GM18868 (cell line): ENCODE measurements around the gene MTNR1A.

Experiments
- ATAC-seq: cut with Tn5 transposase; IDR thresholded peaks from one replicate; pipeline ENCODE4 v1.9.1; 2021; ENCODE audit warnings: mild to moderate bottlenecking, moderate library complexity; ENCODE audit not compliant: unreplicated experiment

The MTNR1A gene

DNA sequence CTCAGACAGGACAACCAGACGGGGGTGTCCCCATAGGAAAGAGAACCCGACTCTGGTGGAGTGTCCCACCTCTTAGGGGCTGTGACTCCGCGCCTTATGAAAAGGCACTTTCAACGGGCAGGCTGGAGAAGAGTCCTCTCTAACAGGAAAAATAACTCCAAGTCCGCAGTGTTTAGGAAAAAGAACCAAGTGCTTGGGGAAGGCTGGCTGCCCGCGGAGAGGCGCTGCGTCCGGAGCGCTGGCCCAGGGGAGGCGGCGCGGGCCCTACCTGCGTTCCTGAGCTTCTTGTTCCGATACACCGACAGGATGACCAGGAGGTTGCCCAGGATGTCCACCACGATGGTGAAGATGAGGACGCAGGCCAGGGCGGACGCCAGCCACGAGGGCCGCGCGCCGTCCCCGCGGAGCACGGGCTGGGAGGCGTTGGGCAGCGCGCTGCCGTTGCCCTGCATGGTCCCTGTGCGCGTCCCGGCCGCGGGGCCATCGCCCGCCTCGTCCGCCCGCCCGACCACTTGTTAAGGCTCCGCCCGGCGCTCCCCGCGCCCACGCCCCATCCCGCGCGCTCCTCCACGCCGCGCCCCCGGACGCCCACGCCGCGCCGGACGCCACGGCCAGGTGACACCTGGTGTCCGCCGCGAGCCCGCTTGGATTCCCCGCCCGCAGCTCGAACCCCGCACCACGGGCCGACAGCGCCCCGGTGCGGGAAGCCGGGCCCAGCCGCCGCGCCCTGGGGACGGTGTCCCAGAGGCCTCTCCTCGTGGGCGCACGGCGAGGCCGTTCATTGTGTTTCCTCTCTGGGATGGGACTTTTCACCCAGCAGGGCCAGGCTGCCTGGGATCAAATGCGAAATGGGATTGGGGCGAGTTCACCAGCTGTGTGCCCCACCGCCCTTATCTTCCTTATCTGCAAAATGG lies at the start of gene MTNR1A:
TSS of gene MTNR1A (minus strand) at position 654 of the 914 bp plus-strand sequence. CDS start at position 452, 202 bp downstream.
- ATAC-seq, result no peak

DNA sequence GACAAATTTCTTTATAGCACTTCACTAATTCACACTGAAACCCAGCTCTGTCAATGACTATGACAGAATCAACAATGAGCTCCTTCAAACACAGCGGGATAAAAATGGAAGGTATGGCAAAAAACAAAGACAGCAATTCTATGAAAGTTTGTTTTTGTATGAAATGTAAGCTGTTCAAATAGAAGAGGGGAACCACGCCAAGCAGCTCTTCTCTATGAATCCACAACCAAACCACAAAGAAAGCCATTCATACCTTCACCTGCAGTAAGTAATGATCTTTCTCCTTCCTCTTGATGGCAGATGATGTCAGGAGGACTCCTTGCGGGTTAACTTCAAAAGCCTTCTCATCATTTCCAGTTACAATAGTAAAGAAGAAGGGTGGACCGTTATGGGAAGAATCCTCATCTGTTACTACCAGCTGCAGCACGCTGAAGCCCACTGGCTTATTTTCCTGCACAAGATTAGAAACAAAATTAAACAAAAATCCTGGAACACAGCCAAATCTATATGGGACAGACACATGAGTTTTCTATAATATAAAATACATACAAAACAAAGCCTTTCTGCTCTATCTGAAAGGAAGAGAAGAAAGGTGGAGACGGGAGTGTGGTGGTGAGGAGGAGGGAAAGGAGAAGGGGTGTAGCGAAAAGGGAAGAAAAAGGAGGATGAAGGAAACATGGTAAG lies 48.9 kb upstream of the MTNR1A start:
- ATAC-seq, result no peak

DNA sequence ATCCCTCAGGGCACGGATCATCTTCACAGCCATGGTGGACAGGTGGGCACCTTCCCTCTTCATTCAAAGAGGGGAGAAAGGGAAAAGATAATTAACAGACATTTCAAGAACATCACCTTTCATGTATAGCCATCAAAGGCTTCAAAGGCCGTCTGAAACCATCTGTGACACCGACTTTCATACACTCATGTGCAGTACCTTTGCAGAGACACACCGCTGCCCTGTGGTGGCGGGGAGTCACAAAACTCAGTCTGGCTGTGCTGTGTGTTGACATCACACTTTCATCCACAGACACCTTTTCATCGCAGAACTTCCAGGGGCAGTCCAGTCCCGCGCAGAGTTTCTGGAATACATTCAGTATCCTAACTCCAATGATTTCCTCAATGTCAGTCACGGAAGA lies 47.6 kb upstream of the MTNR1A start:
- ATAC-seq, result no peak

DNA sequence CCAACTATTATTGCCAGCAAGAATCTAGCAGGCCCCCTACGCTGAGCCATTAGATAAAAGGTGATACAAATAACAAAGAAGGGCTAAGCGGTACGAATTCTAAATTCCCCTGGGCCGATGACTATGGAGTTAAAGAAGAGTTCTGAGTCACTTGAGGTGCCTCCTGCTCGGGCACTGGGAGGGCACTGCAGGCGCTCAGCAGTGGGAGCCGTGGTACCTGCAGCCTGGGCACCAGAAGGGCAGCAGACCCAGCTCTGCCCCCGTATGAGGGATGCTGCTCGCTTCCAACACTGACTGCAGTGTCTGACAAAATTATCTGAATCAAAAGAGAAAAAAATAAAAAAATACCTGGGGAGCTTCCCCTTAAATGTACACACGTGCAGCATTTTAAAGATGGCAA lies 44.1 kb upstream of the MTNR1A start:
- ATAC-seq, result no peak

DNA sequence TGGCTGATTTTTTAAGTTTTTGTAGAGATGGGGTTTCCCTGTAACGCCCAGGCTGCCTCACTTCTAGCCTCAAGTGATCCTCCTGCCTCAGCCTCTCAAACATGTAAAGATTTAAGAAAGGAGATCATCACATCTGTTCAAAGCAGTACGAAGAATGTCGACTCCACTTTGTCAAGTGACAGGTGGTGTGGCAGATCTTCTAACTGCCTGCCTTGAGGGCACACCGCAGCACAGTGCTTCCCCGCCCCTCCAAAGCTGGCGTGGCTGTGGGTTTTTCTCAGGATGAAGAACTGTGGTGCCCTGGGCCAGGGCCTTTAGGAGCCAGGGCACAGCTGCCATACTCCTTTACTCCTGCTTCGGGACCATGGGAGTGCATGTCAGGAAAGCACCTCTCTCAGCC lies 43.3 kb upstream of the MTNR1A start:
- no peak for ATAC-seq

DNA sequence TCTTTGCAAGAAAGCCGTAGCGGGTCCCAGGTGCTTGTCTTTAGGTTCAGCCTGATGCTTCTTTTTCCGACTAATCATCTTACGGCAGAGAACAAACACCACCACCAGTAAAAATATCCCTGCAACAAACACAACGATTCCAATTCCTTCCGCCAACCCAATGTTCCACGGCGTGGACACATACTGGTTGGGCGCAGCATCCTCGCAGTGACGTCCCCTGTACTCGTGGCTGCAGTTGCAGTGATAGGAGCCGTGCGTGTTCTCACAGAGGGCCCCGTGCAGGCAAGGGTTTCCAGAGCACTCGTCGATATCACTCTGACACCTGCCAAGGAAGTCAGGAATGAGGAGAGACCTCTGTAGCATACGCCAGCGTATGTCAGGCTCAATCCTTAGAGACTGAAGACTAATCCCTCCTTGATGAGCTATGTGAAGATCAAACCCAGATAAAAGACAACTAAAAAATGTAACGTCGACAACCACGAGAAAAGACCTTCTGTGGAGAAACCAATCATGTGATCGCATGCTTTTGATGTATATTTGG lies 41.6 kb upstream of the MTNR1A start:
- ATAC-seq, result no peak

DNA sequence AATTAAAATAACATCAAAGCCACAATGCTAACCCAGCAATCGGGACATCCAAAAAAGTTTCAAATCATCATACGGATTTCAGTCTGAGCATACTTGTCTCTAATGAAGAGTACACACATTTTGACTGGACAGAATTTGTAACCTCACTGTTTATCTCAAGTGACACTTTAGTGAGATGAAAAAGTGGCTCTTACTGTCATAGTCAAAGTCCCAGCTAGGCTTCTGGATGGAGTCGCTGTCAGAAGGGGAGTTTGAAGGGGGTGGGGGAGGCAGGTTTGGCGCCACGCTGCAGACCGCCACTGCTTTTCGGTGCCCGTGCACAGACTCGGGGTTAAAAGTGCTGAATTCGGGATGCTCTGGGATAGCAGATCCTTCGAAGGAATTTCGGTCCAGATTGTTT lies 41.0 kb upstream of the MTNR1A start:
- no peak for ATAC-seq

DNA sequence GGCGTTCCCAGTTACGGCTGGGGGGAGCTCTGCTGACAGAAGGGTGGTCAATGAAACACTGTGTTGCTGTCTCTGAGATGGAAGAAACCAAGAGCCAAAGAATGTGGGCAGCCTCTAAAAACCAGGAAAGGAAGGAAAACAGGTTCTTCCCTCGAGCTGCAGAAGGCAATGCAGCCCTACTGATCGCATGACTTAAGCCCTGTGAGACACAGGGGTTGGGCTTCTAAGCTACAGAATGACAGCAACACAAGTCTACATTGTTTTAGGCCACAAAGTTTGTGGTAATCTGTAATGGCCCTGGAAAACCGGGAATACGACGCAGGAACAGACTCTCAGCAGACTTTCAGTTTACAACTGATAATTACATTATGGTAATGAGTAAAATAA lies 38.2 kb upstream of the MTNR1A start:
- ATAC-seq, result no peak

DNA sequence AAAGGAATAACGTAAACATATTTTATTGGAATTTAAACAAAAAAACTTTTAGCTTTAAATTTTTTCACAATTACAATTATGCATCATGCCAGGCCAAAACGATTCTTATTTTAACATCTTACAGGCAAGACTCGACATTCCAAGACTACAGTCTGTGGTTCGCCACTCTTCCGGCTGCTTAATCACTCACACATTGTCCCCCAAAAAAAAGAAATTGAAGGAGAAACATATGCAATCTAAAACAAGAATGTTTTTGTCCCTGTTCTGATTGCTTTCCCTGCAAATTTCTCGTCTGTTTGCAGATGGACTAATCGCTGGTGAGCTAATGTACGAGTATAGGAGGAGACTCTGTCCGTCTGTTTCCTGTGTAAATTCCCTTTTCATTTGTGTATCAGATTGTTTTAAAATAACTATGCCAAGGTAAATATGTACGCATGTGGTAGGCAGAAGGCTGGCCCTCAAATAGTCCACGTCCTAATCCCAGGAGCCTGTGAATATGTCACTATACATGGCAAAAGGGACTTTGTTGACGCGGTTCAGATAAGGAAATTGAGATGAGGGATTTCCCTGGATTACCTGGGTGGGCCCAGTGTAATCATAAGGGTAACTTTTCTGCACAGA lies 37.7 kb upstream of the MTNR1A start:
- ATAC-seq, result no peak

DNA sequence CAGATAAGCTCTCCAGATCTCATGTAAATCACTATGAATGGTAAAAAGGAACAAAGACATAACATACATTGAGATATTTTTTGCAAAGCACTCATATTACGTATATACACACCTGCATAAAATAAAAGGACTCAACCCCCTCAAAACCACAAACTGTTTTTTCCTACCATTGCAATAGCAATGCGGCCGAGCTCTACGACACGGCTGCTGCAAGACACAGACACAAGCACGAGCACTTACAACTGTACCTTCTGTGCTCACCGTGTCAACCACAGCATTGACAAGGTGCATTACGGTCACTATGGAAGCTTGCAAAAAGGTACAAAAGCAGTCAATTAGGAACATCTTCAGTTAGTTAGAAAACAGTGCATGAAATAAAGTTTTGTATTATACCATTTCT lies 37.1 kb upstream of the MTNR1A start:
- ATAC-seq, result no peak

DNA sequence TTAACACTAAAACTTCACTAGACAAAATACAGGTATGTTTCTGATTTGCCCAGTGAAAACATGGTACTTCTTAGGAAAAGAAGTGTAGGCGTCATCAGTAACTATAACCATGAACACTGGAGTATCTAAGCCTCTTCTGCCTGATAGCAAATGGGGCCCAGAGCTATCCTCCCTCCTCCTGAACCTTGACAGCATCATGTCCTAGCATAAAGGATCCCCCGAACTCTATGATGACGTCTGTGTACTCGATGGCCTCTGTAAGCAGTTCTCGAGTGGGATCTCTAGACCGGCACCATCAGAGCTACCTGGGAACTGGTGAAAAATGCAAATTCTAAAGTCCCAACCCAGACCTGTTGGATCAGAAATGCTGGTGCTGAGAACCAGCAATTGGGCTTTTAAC lies 36.3 kb upstream of the MTNR1A start:
- ATAC-seq, result no peak

DNA sequence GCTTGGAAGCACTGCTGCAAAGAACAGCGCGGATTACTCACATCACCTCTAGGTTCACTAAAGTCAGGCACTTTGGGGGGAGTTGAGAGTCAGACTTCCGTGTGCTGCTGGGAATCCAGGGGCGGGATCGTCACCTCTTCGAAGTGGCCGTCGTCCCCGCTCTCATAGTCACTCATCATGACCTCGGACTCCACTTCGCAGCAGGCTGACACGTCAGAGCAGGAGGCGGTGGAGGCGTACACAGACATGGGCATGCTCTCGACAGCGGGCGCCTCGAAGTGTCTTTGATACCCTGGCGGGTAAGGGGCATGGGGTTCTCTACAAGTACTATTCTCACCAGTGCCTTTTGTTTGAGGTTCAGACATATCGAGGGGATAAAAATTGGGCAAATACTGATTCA lies 33.1 kb upstream of the MTNR1A start:
- ATAC-seq, result no peak

DNA sequence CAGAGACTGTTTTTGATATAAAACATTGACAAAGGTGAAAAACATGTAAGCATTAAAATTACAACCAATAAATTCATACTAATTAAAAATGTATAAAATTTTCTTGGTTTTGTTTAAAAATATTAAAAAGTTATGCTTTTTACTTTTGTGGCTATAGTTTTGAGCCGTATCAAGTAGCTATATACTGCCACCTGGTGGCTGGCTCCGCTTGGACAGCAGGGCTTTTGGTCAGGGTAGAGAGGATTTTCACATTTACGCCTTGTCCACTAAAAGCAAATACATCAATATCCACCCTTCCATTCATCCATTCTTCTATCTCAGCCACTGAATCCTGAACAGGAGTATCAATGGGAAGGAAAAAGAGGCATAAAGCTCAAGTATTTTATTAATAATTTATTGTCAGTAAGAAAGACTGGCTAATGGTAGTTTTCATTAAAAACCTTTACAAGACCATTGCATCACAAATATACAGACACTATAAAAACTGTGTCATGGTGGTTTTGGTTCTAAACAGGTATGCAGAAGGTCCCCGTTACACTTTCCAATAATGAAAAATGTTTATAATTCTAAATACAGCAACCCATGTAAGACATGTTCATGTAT lies 32.1 kb upstream of the MTNR1A start:
- ATAC-seq, result peak; percentile 77

DNA sequence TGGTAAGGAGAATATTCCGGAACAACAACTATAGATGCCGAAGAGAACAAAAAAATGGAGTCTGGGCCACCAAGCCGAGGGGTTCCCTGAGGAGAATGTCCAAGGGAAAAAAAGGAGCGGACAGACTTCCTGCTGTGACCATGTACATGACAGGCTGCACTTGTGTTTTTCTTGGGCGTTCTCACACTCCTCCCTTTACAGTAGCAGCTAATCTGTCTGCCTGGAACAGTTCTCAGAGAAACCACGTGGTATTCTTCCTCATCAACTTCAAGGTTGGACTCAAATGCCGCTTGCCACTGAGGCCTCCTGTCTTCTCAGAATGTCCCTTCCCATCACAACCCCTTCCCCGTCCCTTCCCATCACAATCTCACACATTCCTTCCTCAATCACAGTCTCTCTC lies 30.8 kb upstream of the MTNR1A start:
- ATAC-seq, result no peak

DNA sequence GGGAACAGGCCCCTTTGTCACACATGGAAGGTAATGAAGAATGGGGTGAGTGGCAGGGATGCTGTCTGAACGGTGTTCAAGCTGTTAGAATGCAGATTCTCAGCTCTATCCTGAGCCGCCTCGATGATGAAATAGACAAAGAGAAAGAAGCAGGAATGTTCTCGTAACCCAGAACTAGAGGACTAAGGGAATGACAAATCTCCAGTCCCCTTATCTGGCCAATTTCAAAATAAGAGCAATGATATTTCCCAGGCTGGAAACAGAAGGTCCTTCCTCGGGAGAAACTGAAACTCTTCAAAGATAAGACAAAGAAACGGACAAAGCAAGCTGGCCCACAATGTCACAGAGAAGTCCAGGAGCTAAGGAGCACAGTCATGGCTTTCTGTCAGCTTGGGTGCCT lies 29.5 kb upstream of the MTNR1A start:
- no peak for ATAC-seq

DNA sequence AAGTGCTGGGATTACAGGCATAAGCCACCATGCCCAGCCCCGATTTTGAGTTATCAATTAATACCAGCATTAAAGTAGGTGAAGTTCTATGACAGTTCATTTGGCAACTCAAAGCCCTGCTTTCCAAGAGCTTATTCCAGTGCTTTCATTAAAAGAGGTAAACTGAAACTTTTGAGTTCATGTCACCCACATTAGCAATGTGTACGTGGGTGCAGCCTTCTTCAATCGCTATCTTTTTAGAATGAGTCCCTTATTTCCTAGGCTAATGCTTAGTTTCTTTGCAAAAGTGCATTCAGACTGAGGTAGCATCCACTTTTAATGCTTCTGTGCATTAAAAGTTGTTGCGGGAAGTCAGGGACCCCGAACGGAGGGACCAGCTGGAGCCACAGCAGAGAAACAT lies 26.1 kb upstream of the MTNR1A start:
- no peak for ATAC-seq

DNA sequence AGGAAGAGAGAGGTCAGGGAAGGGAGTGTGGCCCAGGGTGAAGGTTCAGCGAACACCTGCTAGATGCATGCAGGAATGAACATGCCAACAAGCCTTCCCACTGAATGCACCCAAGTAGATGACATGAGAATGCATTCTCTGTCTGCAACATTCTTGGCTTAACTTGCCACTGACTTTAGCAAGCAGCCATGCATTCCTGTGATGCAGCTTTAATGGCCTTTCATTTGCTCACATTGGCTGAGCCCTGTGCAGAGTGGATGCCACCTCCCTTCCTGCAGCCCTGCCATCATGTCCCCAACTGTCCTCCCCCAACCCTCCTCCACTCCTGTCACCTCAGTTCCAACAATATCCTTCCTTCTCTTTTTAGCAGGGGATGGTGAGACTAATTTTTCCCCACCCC lies 25.3 kb upstream of the MTNR1A start:
- ATAC-seq, result no peak

DNA sequence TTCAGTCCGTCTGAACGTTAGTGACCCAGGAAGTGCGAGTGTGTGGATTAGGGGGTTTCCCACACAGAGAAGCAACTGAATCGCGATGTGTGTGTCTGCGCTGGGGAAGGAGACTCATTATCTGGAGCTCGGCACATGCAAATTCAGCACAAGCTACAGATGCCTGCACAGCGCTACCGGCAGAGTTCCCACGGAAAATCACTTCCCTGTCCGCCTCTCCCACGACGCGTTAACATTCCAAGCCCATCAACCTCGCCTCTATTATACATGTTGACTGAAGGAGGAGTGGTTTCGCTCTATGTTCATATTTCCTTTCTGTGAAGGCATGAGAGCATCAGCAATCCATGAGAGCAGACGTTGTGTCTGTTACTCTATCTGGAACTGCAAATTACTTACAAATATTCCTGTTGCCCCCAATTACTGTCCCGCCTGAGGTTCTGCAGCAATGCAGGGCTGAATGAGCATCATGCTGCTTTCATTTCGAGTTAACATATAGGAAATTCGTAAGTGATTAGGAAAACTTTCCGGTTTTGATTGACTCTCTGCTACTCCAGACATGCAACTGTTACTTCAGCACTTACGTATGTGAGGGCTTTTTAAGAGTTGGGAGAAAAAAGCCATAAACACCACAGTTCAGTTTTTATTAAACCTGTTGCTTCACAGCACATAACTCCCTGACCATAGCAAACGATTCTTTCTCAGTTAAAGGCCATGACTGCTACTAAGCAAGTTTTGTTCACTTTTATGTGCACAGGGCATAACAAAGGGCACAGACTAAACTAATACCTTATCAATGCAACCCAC lies 15.0 kb upstream of the MTNR1A start:
- no peak for ATAC-seq

DNA sequence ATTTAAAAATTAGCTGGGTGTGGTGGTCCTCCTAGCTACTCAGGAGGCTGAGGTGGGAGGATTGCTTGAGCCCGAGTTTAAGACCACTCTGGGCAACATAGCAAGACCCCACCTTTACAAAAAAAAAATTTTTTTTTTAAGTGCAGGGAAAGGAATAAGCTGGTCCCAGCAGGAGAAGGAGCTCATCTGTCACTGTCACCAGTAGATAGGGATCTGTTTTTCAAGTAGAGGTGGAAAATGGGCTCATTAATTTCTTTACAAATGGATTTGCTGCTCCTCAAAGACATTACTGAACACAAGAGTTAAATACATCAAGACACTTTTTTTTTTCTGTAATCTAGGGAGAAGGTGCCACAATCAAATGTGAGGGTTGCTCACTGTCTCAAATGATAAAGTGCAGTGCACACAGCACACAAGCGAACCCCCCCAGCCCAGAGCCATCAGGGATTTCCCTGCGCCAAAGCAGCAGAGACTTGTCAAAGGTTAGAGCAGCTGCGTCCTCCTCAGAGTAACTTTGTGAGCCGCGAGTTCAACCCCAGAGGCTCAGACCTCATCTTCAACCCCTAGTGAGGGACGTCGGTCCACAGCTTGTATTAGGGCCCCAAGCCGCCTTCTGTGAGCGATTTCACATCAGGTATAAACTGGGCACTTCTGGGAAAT lies 14.3 kb upstream of the MTNR1A start:
- no peak for ATAC-seq

DNA sequence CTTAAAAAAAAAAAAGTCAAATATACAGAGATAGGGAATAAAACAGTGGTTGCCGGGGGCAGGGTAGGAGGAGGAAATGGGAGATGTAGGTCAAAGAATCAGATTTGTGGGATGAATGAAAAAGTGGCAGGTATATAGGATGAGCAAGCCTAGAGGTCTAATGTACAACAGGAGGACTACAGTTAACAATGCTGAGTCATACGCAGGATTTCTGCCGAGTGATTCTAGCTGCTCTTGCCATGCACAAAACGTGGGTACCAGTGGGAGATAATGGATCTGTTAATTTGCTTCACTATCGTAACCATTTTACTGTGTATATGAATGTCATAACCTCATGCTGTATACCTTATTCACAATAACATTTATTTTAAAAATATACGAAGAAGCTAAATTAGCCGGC lies 10.7 kb upstream of the MTNR1A start:
- ATAC-seq, result no peak
